Measurements from ENCODE around the gene BTNL2.

DNA sequence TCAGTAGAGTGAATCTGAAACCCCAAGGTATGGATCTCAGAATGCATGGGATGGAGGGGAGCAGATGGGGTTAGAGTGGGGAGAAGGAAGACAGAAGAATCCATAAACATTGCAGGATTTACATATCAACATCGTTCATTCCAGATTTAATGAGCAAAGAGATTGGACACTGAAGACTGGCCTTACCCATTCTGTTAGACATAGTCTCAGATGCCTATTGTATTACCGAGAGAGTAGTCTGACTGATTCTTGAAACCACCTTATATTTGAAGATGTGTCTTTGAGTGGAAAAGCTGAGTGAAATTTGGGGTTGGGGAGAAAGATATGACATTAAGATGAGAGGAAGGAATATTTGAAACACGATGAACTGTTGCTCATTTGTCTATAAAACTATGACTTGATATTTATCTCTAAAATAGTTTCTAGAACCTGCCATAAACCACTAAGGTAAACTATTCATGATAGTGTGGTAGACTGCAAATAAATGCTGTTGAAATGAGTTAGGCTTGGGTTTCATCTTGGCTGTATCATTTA lies 38.4 kb upstream of the BTNL2 start:
- TF ChIP-seq, protein P1, sequence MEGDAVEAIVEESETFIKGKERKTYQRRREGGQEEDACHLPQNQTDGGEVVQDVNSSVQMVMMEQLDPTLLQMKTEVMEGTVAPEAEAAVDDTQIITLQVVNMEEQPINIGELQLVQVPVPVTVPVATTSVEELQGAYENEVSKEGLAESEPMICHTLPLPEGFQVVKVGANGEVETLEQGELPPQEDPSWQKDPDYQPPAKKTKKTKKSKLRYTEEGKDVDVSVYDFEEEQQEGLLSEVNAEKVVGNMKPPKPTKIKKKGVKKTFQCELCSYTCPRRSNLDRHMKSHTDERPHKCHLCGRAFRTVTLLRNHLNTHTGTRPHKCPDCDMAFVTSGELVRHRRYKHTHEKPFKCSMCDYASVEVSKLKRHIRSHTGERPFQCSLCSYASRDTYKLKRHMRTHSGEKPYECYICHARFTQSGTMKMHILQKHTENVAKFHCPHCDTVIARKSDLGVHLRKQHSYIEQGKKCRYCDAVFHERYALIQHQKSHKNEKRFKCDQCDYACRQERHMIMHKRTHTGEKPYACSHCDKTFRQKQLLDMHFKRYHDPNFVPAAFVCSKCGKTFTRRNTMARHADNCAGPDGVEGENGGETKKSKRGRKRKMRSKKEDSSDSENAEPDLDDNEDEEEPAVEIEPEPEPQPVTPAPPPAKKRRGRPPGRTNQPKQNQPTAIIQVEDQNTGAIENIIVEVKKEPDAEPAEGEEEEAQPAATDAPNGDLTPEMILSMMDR (IDR thresholded peaks at IDR 0.05): no peak
- TF ChIP-seq EZH2 (IDR thresholded peaks at IDR 0.05): no peak

All from neural progenitor cell (in vitro differentiated cells).